Measurements from ENCODE around the gene EMC9. TPM values are rescaled to one million over a fixed set of nuclear protein-coding genes. Genes with fewer than 3 reads are reported as not detected.

Gene EMC9
- total RNA-seq, 4 donors from 2014 or later = 6.0 to 12.1 (median 10.9) TPM

- H3K9me3 ChIP-seq = no peaks in the 10 kb centered on the region
- no peaks in the 10 kb centered on the region for H3K27me3 ChIP-seq
- no peak for DNase-seq
- H3K4me3 ChIP-seq = no peak overlapping the region
- no peak for TF ChIP-seq POLR2A (IDR thresholded peaks at IDR 0.05)
- no peak for TF ChIP-seq CTCF (IDR thresholded peaks at IDR 0.05)
- no peak overlapping the region for H3K27ac ChIP-seq
- H3K36me3 ChIP-seq = peaks cover 28 to 73% (median 36%) of the 10 kb centered on the region in 3 donors
- H3K4me1 ChIP-seq = peaks cover 13 to 35% (median 14%) of the 10 kb centered on the region in 3 donors
- intact Hi-C loops (cut with DNase I) = no loop called here
- WGBS, 2 donors = 67 to 72% methylated on average over 1 to 2 of the region's 9 CpGs
Observed at GRCh38 chr14:24150567-24150966, 9.2 kb upstream of the EMC9 start.

GRCh38 chr14:24150061-24150460, 8.7 kb upstream of the EMC9 start:
- no peaks in the 10 kb centered on the region for H3K9me3 ChIP-seq
- intact Hi-C loops (cut with DNase I) = no loop called here
- H3K4me3 ChIP-seq = no peak overlapping the region
- no peaks in the 10 kb centered on the region for H3K27me3 ChIP-seq
- TF ChIP-seq POLR2A (IDR thresholded peaks at IDR 0.05) (no peak), CTCF (IDR thresholded peaks at IDR 0.05) (no peak)
- DNase-seq = no peak
- peaks cover 23 to 68% (median 31%) of the 10 kb centered on the region in 3 donors for H3K36me3 ChIP-seq
- H3K4me1 ChIP-seq = peaks cover 18 to 40% (median 19%) of the 10 kb centered on the region in 3 donors
- no peak overlapping the region for H3K27ac ChIP-seq
- WGBS, 2 donors = 90 to 100% methylated on average over 2 to 7 of the region's 9 CpGs

- peaks cover 23 to 47% (median 23%) of the 10 kb centered on the region in 3 donors for H3K4me1 ChIP-seq
- H3K9me3 ChIP-seq = no peaks in the 10 kb centered on the region
- TF ChIP-seq CTCF (IDR thresholded peaks at IDR 0.05) (no peak), POLR2A (IDR thresholded peaks at IDR 0.05) (no peak)
- no peak for DNase-seq
- H3K4me3 ChIP-seq = no peak overlapping the region
- 80 to 94% methylated on average over 3 of the region's 3 CpGs for WGBS, 2 donors
- H3K36me3 ChIP-seq = peaks cover 16 to 62% (median 28%) of the 10 kb centered on the region in 3 donors
- intact Hi-C loops (cut with DNase I) = no loop called here
- H3K27me3 ChIP-seq = no peaks in the 10 kb centered on the region
- no peak overlapping the region for H3K27ac ChIP-seq
Observed at GRCh38 chr14:24149302-24149969, 8.0 kb upstream of the EMC9 start.

- Histone ChIP-seq H3K4me3 (peak overlapping the region; percentile 80 to 97 (median 82)), H3K9me3 (no peaks in the 10 kb centered on the region), H3K27me3 (no peaks in the 10 kb centered on the region), H3K36me3 (peaks cover 16 to 60% (median 28%) of the 10 kb centered on the region in 3 donors), H3K27ac (peak overlapping the region; percentile 92 to 98 (median 94)), H3K4me1 (peaks cover 23 to 55% (median 23%) of the 10 kb centered on the region in 3 donors)
- intact Hi-C loops (cut with DNase I) = no loop called here
- TF ChIP-seq CTCF (IDR thresholded peaks at IDR 0.05) (no peak), POLR2A (IDR thresholded peaks at IDR 0.05) (no peak)
- 19 to 29% methylated on average over 4 to 5 of the region's 29 CpGs for WGBS, 2 donors
- no peak for DNase-seq
Observed at GRCh38 chr14:24147761-24148428, 6.5 kb upstream of the EMC9 start.
